GM23338 (cell line): ENCODE measurements around the gene KCNMA1.
A peak's percentile ranks its signal among the peaks of the same experiment; 100 is the strongest.

ENCODE experiments used
- CTCF ChIP-seq, 2 experiments: fragments of 200-600 bp in 1 of 2; sonication (generic) in 1 of 2; conservative IDR thresholded peaks; 2 replicates each; pipeline versions ENCODE4 v1.5.1 to v1.6.1; 2016 to 2017; ENCODE audit warnings: antibody characterized with exemption in 2 of 2, low read depth in 2 of 2, mild to moderate bottlenecking in 2 of 2, moderate library complexity in 1 of 2
- EZH2 ChIP-seq: fragments of 200-600 bp; sonication (generic); IDR thresholded peaks from one replicate; pipeline ENCODE4 v1.8.0; 2017; ENCODE audit warnings: antibody characterized with exemption, mild to moderate bottlenecking, low read depth; ENCODE audit not compliant: unreplicated experiment
- EZH2phosphoT487 ChIP-seq: fragments of 200-600 bp; sonication (generic); IDR thresholded peaks from one replicate; pipeline ENCODE4 v1.8.1; 2018; ENCODE audit warnings: antibody characterized with exemption; ENCODE audit not compliant: unreplicated experiment
- POLR2AphosphoS5 ChIP-seq: IDR thresholded peaks from 2 replicates; pipeline ENCODE4 v1.6.1; 2016; ENCODE audit warnings: antibody characterized with exemption, low read depth
- REST ChIP-seq: IDR thresholded peaks from one replicate; pipeline ENCODE4 v1.6.1; 2018; ENCODE audit warnings: antibody characterized with exemption; ENCODE audit not compliant: unreplicated experiment
- ZNF462 ChIP-seq: fragments of 250-450 bp; sonication (Bioruptor Pico); IDR thresholded peaks from 2 replicates; pipeline ENCODE4 v1.5.0; 2020; ENCODE audit warnings: mild to moderate bottlenecking, moderate library complexity

- TF ChIP-seq POLR2AphosphoS5: no peak
- no peak for TF ChIP-seq CTCF (conservative IDR thresholded peaks at IDR 0.05; ENCODE audit: low read depth in 2 of 2)
- TF ChIP-seq EZH2: no peak
- no peak for TF ChIP-seq REST
- peak; percentile 10; the same call in 1 of the 2 replicates for TF ChIP-seq ZNF462 (CRISPR knock-in tag)
- TF ChIP-seq EZH2phosphoT487: no peak
These were observed 12.0 kb upstream of the KCNMA1 start for GRCh38 chr10:77649333-77650331.
